Measurements from ENCODE around the gene STX18. TPM values are rescaled to one million over a fixed set of nuclear protein-coding genes. Genes with fewer than 3 reads are reported as not detected.

STX18 gene
- polyA plus RNA-seq, 10 donors, result 23.2 to 34.3 (median 31.0) TPM

DNA sequence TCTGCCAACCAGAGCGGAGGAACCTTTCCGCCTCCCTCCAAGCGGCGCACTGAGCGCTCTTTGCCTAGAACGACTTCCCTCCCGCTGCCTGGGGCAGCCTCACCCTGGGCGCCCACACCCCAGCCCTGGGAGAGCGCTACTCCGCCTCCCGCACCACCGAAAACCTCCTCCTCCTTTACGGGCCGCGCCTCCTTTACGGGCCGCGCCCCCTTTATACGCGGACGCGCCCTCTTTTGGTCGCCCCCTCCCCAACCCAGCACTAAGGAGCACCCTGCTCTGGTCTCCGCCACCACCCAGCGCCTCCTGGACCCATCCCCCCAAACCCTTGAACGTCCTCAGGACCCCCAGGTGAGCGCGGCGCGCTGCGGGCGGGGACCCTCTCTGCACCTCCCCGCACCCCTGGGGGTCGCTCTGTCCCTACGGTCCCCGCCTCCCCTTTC is 155.5 kb downstream of the STX18 start:
- peak in 1 of 3 donors; percentile 32 for DNase-seq

DNA sequence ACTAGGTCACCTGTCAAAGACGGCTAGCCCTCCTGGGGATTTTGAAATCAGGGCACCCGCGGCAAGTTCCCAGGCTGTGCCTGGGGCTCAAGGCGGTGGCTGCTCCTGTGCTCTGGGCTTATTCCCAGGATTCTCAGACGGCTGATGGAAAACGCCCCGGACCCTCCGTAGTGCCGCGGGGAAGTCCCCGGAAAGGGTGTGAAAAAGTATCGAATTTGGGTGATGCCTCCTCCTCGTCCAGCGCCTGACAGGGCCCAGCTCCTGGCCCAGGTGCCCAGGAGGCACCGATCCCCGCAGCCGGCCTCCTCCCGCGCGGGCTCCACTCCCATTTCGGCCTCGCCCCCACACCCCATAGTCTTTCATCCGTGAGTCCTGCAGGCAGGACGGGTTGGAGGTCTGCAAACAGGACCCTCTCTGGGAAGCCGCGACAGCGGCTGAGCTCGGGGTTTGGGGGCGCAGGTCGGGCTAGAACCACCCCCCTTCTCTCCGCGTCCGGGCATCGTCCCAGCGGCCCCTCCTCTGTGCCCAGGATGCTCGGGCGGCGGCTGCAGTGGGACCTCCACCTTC is 156.0 kb downstream of the STX18 start:
- DNase-seq, result no peak

DNA sequence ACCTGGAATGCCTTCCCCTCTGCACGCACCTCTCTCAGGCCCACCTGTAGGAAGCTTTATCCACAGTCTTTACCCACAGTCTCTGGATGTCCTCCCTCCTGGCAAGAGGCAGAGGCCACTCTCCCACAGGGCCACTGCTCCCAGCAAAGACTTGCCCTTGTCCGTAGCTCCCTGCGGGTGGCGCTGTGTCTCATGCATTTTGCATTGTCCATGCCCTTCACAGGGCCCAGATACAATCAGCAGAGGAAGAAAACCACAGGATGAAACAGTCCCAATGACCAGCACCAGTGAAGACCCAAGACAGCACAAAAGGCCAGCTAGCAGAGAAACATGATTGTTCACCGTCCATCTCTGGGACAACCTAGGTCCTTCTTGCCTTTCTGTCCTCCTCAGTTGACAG is 157.0 kb downstream of the STX18 start:
- DNase-seq, result no peak

DNA sequence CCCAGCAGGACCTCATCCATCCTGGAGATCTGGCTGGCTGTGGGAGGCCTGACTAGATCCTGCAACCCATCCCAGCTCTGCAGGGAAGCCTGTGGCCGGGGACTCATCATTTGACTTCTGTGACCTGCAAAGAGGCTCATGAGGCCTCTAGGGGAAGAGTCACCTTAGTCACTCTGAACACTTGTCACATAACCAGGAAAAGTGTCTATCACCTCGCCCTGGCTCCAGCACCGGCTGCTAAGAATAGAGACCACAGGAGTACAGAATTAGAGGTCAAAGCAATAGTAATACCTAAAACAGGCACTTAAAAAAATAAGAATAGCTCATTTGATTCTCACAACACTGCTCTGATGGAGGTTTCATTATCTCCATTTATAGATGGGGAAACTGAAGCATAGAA is 158.8 kb downstream of the STX18 start:
- DNase-seq, result no peak

DNA sequence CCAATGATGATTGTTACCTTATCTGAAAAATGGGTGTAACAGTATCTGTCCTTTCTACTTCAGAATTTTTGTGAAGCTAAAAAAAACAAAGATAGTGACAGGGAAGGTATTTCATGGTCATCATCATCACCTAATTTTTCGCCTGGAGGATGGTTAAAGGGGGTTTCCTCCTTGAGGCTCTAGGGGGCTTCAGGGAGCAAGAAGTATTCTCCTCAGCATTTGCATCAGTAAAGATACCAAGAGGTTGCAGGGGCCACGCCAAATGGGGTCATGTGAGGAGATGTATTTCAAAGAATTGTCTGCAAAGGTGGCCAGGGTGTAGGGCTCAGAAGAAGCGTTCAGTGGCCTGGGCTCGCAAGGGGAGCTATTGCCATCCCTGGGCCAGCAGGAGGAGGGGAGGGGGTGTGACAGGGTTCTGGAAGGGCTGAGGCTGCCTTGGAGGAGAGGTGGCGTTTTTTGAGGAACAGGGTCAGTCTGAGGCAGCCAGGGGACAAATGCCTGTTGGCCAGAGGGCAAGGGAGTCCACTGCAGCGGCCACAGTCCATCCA is 162.2 kb downstream of the STX18 start:
- DNase-seq, result no peak

DNA sequence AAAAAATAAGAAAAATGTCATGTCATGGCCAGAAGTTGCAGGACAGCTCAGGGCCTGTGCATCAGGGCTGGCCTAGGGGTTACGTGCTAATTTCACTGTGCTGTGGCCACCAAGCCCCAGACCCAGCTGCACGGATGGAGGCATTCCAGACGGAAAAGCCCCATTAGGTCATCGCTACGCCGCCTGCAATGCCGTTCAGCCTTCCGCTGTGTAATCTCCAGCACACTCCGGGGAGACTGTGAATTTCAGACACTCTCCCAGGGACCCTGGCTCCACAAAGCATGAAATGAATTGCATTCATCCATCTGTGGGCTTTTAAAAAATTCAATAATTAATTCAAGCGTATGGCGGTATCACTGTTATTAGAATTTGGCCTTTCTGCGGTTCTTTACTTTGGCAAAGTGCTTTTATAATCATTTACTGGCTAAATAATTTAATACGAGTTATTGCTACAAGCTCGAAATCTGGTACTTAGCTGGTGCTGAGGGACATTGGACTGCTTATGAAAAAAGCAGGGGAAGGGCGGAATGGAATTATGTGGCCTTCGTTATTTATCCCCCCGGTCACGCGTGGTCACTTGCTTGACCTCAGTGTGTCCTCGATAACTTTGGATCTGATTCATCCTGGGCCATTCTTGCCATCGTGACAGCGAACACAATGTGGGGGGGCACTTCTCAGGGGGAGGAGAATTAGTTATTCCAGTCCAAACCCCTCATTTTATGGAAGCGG is 164.0 kb downstream of the STX18 start:
- DNase-seq, result peak; percentile 20 to 81 (median 78)

DNA sequence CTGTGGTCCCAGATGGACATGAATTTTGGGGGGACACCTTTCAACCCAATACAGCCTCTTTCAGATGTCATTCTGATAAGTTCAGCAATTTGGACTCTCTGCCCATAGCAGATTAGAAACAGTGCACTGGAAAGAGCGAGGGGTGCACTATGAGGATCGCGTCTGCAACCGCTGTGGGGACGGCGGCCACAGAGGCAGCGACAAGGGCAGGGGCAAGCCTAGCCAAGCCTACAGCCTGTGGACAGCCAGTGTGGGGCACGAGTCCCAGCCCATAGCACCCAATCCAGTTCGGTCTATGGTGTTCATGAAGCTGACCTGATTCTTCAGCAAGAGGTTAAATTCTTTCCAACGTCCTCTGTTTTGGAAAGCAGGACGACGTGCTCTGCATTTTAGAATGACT is 164.7 kb downstream of the STX18 start:
- no peak for DNase-seq

DNA sequence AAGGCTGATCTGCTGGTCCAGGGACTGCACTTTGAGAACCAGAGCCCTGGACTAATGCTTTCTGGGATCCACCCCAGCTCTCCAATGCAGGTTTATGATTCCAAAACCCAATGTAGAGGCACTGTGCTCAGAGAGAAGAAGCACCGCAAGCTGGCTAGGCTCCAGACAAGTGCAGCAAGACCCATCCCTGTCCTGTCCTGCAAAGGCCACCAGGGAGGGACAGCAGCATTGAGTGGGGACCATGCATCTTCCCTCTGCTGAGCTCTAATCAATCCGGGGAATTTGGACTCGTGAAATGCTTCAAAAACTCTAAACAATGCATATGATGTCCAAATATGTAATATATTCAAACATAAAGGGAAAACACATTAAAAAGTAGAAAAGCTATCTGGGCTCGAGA is 165.8 kb downstream of the STX18 start:
- DNase-seq, result no peak

DNA sequence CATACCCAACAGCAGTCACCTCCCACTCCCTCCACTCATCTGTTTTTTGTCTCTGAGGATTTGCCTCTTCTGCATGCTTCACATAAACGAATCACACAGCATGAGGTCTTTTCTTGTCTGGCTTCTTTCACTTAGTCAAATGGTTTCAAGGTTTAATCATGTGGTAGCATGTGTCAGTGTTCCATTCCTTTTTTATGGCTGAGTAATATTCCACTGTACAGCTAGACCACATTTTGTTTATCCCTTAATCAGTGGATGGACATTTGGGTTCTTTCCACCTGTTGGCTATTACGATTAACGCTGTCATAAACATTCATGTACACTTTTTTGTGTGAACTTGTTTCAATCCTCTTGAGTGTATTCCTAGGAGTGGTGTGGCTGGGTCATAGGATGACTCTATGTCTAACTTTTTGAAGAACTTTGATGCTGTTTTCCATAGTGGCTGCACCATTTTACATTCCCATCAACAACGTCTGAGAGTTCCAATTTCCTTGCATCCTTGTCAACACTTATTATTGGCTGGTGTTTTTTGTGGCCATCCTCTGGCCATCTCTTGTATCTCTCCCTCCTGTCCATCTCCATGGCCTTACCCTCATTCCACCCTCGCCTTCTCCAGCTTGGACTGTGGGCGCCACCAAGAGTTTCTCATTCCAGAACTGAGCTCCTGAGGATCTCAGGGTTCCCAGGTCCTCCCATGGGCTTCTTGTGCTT is 167.3 kb downstream of the STX18 start:
- DNase-seq, result no peak

Other genes starting within 250 kb of the STX18 start
- 10 to 100 TPM in 2 of 10 donors, 1 to 10 TPM in 8; 1.3 to 19.7 (median 3.0) TPM for gene NSG1, start 154.9 kb downstream of the STX18 start, polyA plus RNA-seq (ENCODE audit: insufficient read length in 10 of 10)